ENCODE measurements around the gene CDH6. TPM values are rescaled to one million over a fixed set of nuclear protein-coding genes. Genes with fewer than 3 reads are reported as not detected.
A peak's percentile ranks its signal among the peaks of the same experiment; 100 is the strongest.

CDH6 gene
- total and polyA plus RNA-seq, 2 of the 13 experiments (the other 11 are each of a cell fraction or from before 2014, with no cell fraction given): not detected

DNA sequence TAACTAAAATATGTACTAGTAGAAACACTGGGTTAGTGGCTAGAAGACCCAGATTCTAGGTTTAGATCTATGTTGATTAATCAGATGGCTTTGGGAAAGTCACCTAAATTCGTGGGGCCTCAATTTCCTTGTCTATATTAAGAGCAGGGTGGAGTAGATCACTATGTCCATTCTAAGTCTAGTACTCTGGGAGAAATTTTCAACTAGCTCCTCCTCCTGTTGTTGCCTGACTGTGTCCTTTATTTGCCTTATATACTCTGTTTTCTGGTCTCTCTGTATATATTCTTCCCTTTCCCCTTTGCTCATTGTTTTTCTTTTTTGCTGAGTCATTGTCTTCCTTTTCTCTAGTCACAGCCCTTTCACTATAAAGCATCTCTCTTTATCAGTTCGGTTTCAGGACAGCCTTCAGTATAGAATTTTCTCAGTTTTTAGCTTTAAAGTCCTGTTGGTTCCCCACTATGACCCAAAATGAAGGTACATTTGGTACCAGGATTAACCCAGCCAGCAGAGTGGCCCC, 44.5 kb upstream of the CDH6 start:
- H2AFZ ChIP-seq (ENCODE audit: low read length): no peak overlapping the region
- H3K4me3 ChIP-seq (replicated peaks in 1 of 3; ENCODE audit: insufficient read depth in 1 of 3, low read depth in 2 of 3, low read length in 3 of 3): no peak overlapping the region
- BruUV-seq (replicated peaks): no TSS peak
- intact Hi-C loops (cut with micrococcal nuclease; ENCODE audit: unreplicated experiment): no loop called here
- H3K27ac ChIP-seq (ENCODE audit: extremely low read length, insufficient read depth, low read length): no peak overlapping the region
- in situ Hi-C loops (cut with HindIII; ENCODE audit: extremely low pct_ligation_motif_present, low pct_unique_long_range_greater_than_20kb): no loop called here
- H3K79me2 ChIP-seq (ENCODE audit: insufficient read depth, low read length): no peaks in the 10 kb centered on the region
- H3K4me1 ChIP-seq (ENCODE audit: insufficient read depth, low read length): no peaks in the 10 kb centered on the region
- H3K36me3 ChIP-seq (replicated peaks in 1 of 2; ENCODE audit: control insufficient read depth in 1 of 2, insufficient read depth in 2 of 2, low read length in 2 of 2): no peaks in the 10 kb centered on the region
- no peak overlapping the region for H3K9ac ChIP-seq (ENCODE audit: insufficient read depth, low read depth, low read length)
- DNase-seq (ENCODE audit: low spot score) (no peak), ATAC-seq (no peak), FAIRE-seq (no peak)
- POLR2A ChIA-PET: no interaction called here
- CTCF ChIA-PET (ENCODE audit: low intra/inter-chr PET ratio, low total read pairs): no interaction called here
- TF ChIP-seq ZNF24 (IDR thresholded peaks at IDR 0.05) (no peak), ZNF224 (CRISPR knock-in tag; IDR thresholded peaks at IDR 0.05) (no peak), ZNF354B (CRISPR knock-in tag; IDR thresholded peaks at IDR 0.05) (no peak), ELF1 (CRISPR knock-in tag; IDR thresholded peaks at IDR 0.05) (no peak), BORCS8-MEF2B (CRISPR knock-in tag; IDR thresholded peaks at IDR 0.05) (no peak), ARNT (IDR thresholded peaks at IDR 0.05) (no peak), MAFF (IDR thresholded peaks at IDR 0.05; ENCODE audit: low read depth, low read length) (peak; percentile 72), NFE2L2 (IDR thresholded peaks at IDR 0.05; ENCODE audit: low read length) (peak; percentile 96), MAFK (conservative IDR thresholded peaks at IDR 0.05 in 1 of 2, IDR thresholded peaks at IDR 0.05 in 1 of 2; ENCODE audit: low read length in 2 of 2) (peak; percentile 80 to 83)
- TF ChIP-seq, protein P1, sequence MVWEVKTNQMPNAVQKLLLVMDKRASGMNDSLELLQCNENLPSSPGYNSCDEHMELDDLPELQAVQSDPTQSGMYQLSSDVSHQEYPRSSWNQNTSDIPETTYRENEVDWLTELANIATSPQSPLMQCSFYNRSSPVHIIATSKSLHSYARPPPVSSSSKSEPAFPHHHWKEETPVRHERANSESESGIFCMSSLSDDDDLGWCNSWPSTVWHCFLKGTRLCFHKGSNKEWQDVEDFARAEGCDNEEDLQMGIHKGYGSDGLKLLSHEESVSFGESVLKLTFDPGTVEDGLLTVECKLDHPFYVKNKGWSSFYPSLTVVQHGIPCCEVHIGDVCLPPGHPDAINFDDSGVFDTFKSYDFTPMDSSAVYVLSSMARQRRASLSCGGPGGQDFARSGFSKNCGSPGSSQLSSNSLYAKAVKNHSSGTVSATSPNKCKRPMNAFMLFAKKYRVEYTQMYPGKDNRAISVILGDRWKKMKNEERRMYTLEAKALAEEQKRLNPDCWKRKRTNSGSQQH (CRISPR knock-in tag; IDR thresholded peaks at IDR 0.05; ENCODE audit: low read depth): no peak
- TF ChIP-seq, protein P2, sequence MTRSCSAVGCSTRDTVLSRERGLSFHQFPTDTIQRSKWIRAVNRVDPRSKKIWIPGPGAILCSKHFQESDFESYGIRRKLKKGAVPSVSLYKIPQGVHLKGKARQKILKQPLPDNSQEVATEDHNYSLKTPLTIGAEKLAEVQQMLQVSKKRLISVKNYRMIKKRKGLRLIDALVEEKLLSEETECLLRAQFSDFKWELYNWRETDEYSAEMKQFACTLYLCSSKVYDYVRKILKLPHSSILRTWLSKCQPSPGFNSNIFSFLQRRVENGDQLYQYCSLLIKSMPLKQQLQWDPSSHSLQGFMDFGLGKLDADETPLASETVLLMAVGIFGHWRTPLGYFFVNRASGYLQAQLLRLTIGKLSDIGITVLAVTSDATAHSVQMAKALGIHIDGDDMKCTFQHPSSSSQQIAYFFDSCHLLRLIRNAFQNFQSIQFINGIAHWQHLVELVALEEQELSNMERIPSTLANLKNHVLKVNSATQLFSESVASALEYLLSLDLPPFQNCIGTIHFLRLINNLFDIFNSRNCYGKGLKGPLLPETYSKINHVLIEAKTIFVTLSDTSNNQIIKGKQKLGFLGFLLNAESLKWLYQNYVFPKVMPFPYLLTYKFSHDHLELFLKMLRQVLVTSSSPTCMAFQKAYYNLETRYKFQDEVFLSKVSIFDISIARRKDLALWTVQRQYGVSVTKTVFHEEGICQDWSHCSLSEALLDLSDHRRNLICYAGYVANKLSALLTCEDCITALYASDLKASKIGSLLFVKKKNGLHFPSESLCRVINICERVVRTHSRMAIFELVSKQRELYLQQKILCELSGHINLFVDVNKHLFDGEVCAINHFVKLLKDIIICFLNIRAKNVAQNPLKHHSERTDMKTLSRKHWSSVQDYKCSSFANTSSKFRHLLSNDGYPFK (CRISPR knock-in tag; IDR thresholded peaks at IDR 0.05; ENCODE audit: borderline replicate concordance): no peak
- TF ChIP-seq, protein P3, sequence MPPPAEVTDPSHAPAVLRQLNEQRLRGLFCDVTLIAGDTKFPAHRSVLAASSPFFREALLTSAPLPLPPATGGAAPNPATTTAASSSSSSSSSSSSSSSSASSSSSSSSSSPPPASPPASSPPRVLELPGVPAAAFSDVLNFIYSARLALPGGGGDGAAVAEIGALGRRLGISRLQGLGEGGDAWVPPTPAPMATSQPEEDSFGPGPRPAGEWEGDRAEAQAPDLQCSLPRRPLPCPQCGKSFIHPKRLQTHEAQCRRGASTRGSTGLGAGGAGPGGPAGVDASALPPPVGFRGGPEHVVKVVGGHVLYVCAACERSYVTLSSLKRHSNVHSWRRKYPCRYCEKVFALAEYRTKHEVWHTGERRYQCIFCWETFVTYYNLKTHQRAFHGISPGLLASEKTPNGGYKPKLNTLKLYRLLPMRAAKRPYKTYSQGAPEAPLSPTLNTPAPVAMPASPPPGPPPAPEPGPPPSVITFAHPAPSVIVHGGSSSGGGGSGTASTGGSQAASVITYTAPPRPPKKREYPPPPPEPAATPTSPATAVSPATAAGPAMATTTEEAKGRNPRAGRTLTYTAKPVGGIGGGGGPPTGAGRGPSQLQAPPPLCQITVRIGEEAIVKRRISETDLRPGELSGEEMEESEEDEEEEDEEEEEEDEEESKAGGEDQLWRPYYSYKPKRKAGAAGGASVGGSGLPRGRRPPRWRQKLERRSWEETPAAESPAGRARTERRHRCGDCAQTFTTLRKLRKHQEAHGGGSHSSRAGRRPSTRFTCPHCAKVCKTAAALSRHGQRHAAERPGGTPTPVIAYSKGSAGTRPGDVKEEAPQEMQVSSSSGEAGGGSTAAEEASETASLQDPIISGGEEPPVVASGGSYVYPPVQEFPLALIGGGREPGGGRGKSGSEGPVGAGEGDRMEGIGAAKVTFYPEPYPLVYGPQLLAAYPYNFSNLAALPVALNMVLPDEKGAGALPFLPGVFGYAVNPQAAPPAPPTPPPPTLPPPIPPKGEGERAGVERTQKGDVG (CRISPR knock-in tag; IDR thresholded peaks at IDR 0.05; ENCODE audit: borderline replicate concordance): no peak
- H4K20me1 ChIP-seq (ENCODE audit: insufficient read depth, low read length): no peaks in the 10 kb centered on the region
- 2% methylated on average over 2 of the region's 2 CpGs for WGBS (ENCODE audit: low lambda C conversion rate)
- no peaks in the 10 kb centered on the region for H3K27me3 ChIP-seq (ENCODE audit: control insufficient read depth in 1 of 2, insufficient read depth in 2 of 2, low read length in 2 of 2)
- no peaks in the 10 kb centered on the region for H3K9me3 ChIP-seq (ENCODE audit: low read length)
- no peak overlapping the region for H3K4me2 ChIP-seq (ENCODE audit: low read depth, low read length)
